Stimulated activated CD4-positive, alpha-beta T cell treated with anti-CD3 and anti-CD28 coated beads, Interleukin-4, amount 100 ng/mL, for 1 hour (primary cell): ENCODE results near the gene MCC.

Experiments used
- DNase-seq: peaks from one replicate; pipeline ENCODE4 v3.0.0-alpha.2; 2020

Gene MCC

DNA sequence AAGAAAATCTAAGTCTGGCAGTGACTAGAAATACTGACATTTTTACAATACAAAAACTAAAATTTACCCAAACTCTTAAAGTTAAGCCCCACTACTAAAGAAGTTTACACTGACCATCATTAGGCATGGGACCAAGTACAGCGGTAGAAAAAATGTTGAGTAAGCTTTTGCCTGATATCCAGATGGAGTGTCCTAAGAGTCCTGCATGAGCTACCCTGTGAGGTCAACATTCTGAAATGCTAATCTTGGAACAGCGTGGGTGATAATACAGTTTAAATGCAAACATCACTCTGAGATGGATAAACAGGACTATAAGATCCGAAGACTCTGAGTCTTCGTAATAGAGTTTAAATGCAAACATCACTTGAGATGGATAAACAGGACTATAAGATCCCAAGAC lies 322.0 kb downstream of the MCC start:
- no peak for DNase-seq

DNA sequence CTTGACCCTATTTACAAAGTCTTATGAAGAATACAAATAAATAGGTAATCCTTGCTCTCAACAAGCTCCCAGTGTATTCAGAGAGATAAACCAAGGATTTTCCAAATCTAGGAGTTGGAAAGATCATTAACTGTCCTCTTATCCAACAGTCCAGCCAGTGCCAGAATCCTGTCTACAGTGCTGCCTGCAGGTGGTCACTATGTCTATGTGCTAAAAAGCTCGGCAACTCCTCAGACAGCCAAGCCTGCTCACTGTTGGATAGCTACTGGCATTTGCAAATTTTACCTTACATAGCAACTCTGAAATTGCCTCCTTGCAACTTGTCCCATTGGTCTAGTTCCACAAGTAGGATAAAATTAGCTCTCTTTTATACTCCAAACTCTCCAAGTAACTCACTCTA lies 324.2 kb downstream of the MCC start:
- DNase-seq: no peak

DNA sequence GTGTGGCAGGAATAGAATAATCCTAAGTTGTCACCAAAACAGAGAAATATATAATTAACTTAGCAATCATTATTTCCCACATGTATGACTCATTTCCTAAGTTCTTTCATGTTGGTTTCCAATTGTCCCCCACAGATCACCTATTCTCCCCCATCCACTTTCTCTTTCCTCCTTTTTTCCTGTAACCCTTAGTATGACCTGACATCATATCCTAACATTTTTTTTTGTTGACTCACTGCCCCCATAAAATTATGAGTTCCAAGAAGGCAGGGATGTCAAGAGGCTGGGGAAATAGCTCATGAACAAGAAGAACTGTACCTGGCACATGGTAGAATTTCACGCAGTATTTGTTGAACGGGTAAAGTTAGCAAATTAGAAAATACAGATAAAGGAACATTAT lies 324.9 kb downstream of the MCC start:
- no peak for DNase-seq

DNA sequence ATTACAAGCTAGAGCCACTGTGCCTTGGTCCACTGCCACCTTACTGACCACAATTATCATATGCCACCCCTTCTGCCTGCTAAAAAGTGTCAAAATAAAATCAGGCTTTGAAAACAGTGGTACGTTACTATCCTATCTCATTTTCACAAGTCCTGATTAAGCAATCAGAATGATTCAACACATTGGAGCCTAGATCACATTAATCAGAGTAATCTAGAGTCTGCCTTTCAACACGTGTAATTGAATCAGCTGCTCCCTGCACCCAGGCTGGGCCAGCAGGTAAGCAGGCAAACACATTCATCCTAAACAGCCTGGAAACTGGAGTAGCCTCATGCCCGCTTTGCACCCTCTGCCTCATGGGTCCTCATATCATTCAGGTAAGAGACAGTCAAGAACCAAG lies 325.5 kb downstream of the MCC start:
- DNase-seq: no peak

DNA sequence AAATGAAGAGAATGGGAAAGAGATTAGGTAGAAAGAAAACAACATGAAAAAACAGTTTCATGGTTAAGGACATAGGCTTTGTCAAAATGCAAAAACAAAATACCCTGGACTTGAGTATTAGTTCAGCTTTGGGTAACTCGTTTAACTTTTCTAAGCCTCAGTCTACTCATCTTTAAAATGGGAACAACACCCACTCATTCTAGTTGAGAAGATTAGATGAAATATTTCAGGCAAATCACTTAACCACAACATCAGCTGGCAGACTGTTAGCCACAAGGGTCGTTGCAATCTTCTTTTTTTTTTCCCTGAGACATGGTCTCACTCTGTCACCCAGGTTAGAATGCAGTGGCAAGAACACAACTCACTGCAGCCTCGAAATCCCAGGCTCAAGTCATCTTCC lies 326.0 kb downstream of the MCC start:
- DNase-seq: no peak

DNA sequence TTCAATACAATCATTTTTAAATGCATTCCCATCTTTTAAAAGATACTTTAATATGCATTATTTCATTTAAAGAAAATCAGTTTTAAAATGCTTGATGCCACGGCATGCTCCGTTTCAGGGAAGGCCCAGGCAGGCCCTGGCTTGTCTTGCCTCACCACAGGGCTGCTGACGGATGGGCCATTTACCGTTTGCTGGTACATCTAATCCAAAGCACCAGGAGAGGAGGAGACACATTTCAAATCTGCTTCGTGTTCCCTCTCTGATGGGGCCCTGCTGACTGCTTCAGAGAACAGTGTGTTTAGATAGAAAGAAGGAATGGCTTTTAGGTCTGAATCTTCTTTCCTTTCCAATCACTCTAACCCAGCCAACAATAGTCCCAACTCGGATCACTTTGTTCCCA lies 326.4 kb downstream of the MCC start:
- no peak for DNase-seq

DNA sequence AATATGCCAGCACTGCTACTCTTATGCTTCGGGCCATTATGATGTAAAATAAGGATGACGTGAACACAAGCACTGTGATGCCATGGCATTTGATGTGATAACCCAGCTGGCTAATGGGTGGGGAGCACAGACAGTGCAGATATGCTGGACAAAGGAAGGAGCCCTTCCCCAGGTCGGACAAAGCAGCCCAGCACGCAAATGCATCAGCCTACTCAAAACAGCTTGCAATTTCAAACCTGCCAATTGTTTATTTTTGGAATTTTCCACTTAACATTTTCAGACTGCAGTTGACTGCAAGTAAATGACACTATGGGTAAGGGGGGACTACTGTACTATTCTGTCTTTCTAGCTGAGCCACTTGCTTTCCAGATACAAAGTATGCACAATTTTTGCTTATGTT lies 330.4 kb downstream of the MCC start:
- no peak for DNase-seq

DNA sequence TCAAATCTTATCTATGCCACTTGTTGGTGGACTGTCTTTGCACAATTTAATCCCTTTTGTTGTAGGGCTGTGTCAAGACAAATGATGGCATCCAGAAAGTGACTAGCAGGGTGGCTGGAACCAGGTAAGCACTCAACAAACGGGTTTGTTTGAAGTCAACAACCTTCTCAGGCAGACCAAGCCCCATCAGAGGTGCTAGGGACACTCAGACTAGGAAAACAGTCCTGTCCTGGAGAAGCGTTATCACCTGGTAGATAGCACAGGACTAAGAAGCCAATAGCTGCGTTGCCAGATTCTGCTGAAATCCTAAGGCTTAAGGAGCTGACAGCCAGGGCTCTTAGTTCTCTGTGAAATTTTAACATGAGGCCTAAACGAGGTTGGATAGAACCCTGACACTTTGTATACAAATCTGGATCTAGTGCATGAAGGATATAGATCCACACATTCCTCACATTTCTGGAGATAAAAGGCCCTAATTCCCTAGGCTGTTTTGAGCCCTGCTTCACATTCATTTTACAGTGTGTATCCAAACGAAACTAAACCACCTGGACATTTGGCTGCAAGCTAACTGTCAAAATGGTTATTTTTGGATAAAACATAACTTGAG lies 331.9 kb downstream of the MCC start:
- no peak for DNase-seq

DNA sequence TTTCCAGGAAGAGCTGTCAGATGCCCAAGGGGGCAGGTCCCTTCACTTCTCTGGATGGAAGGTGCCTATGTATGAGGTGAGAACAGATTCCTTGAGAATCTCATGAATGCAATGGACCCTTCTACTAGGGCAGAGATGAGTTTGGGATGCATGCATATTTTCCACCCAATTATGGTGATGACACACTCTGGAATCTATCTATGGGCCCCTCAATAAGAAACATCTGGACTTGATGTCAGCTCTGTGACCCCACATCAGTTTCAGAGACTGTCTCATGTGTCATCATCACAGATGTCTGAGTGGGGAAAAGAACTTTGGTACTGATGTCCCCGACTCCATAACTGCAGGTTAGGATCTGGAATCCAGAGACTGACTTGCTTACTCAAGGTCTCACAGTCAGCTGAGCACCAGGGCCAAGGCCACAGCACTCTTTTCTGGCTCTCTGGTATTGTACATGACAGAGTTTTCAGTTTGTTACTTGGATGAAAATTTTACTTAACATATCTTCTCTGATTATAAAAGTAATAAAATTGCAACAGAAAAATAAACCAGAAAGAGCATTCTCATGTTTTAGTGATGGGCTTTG lies 334.6 kb downstream of the MCC start:
- no peak for DNase-seq

DNA sequence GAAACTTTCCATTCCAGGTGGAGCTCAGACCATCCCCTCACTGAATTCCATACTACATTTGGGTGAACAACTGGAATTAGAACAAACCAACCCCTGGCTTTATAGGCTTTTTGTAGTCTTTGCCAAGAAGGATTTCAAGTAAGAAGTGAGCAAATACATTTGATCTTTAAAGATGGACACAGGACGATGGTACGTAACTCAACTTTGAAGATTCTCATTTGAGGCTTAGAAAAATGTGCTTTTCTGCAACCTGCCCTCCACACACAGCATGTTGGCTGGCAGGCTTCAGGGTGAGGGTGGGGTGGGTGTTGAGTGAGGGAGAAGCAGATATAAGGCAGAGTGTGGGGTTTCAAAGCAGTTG lies 335.9 kb downstream of the MCC start:
- DNase-seq: no peak

DNA sequence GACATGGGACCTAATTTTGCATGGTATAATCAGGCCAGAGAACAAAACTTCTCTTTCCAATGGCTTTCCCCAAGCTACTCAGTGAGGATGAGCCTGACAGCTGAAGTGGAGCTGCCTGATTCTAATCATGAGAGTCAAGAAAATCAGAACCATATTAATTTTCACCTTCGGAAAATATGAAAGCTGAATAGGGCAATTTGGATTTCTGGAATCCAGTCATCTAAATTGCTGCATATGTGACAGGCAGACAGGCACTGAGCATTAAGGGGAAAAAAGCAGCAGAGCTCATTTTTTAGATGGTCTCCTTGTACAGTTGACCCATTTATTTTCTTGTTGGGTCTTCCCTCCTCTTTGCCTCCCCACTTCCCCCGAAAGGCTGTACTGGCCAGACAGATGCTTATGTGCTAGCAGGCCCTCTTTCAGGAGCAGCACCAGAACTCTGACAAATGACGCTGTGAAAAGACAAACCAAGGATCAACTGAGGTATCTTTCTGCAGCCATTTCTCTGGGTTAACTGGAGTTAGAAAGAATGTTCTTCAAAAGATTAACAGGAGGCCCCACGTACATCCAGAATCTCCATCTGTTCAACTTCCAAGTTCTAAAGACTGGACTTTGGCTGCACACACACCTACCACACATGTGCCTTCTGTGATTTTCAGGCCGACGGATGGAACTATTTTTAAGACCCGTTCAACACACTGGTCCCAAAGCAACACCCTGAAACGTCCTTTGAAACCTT lies 336.4 kb downstream of the MCC start:
- DNase-seq: no peak

DNA sequence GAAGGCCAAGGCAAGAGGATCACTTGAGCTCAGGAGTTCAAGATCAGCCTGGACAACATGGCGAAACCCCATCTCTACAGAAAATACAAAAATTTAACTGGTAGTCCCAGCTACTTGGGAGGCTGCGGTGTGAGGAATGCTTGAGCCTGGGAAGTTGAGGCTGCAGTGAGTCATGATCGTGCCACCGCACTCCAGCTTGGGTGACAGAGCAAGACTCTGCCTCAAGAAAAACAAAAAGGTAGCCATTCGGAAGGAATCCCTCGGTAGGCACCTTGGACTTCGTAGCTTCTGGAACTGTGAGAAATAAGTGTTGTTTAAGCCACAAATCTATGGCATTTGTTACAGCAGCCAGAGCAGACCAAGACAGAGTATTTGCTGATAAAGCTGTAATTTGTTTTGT lies 337.4 kb downstream of the MCC start:
- no peak for DNase-seq

DNA sequence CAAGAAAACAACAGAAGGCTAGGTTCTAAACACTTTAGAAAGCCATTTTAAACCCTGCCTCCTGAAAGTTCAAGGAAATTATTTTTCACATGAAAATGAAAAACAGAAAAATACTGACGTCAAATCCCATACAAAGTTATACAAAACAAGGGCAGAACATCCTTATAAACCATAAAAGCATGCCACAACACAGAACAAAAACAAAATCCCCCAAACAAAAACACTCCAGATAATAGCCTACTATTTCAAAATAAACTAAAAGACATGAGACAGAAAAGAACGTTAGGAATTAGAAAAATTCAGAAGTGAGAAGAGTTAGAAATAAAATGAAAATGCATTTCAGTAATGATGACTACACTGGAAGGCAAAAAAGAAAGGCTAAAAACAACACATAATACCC lies 338.0 kb downstream of the MCC start:
- no peak for DNase-seq

DNA sequence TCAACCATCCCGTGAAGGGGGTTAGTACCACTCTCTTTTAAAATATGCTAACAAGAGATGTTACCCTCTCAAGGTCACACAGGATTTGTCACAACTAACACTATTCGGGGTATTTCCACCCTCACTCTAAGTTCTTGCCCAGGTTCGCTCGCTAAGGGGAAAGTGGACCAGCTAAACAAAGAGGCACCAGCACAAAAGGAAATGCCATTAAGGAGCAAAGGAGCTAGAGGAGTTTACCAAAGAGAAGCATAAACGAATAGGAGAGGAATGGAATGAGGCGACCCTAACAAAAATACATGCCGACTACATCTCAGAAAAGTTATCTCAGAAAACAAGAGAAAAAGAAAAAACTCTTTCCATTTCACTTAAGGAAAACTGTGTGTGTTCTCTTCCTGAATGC lies 340.7 kb downstream of the MCC start:
- DNase-seq: no peak

DNA sequence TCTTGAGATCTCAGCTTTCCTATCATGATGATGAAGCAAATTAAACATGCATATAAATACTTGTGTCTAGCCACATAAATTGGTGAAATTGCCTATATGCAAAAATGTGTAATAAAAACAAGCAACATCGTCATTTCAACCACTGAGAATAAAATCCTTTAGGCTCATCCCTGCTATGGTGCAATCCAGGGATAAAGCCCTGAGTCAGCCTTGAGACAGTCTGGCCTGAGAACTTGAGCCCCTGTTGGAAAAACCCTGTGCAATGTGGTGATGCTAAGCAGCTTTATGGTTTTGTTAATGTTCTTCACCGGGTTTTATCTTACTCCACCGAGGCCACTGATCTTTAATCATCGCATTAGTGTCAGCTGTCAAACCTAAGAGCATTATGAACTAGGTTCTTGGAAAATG lies 341.1 kb downstream of the MCC start:
- DNase-seq: no peak

DNA sequence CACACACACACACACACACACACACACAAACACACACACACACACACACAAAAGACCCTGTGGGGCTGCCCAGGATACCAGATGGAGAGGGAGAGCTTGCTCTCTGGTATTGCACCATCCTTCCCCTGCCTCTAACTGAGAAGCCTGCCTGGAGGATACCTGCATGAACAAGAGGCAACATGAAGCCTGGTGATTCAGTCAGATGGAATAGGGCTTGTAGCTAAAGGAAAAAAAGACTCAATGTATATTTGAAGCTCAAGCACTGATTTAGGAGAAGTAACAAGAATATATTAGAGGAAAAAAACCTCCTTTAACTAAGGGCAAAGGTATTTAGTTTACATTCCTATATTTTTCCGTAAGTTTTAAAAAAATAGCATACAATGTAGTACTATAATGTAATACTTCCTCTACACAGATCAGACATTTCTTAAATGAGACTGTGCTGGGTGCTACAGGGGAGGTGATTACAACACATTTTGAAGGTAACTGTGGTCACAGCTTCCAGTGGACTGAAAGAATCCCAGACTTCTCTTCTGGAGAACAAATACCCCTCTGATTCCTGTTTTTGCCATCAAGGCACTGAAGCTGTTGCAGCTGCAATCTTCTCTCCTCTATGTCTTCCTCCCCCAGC lies 342.4 kb downstream of the MCC start:
- DNase-seq: no peak

DNA sequence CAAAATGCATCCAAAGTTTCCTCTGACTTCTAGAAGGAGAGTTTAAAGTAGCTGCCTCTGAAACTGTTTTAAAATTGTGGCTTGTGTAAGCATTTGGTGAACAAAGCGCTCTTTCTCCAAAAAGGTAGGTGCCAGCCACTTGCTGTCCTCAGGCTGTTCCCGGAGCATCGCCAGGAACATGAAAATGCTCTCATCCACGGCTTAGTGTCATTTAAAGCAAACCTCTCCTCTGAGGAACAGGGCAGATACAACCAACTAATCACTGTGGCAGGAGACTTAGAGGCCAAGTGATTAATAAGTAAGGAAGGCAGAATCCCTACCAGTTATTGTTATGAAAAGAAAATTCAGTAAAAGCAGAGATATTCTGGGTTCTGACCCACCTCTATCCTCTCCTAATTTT lies 346.1 kb downstream of the MCC start:
- DNase-seq: no peak

DNA sequence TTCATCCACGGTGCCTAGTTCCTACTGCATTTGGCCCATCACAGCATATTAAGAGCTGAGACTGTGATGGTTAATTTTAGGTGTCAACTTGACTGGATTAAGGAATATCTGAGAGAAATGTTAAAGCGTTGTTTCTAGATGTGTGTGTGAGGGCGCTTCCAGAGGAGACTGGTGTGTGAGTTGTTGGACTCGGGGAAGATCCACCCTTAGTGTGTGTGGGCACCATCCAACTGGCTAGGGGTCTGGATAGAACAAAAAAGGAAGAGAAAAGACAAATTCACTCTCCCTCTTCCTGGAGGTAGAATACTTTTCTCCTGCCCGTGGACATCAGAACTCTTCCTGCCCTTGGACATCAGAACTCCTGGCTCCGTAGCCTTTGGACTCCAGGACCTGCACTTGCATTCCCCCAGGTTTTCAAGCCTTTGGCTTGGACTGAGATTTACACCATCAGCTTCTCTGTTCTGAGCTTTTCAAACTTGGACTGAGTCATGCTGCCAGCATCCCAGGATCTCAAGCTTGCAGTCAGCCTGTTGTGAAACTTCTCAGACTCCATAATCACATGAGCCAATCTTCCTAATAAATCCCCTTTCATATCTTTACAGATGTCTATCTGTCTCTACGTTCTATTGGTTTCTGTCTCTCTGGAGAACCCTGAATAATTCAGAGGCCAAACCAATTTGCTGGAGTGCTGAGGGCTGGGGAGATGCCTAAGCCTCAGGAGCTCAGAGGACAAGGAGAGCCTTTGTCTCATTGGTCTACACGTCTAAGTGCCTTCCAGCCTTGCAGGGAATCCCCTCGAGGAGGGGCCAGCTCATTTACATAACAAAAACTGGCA lies 347.2 kb downstream of the MCC start:
- DNase-seq: no peak

DNA sequence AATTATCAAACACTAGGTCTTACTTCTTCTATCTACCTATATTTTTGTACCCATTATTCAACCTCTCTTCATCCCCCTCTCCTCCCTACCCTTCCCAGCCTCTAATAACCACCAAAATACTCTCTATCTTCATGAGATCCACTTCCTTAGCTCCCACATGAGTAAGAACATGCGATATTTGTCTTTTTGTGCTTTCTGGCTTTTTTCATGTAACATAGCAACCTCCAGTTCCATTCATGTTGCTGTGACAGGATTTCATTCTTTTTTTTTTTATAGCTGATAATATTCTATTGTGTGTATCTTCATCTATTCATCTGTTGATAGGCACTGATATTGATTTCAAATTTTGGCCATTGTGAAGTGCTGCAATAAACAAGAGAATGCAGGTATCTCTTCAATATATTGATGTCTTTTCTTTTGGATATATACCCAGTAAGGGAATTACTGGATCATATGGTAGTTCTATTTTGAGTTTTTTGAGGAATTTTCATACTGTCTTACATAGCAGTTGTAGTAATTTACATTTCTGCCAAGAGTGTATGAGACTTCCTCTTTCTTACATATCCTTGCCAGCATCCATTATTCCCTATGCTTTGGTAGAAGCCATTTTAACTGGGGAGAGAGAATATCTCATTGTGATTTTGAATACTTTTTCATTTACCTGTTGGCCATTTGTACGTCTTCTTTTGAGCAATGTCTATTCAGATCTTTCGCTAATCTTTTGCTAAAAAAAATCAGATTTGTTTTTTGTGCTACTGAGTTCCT lies 354.9 kb downstream of the MCC start:
- no peak for DNase-seq

DNA sequence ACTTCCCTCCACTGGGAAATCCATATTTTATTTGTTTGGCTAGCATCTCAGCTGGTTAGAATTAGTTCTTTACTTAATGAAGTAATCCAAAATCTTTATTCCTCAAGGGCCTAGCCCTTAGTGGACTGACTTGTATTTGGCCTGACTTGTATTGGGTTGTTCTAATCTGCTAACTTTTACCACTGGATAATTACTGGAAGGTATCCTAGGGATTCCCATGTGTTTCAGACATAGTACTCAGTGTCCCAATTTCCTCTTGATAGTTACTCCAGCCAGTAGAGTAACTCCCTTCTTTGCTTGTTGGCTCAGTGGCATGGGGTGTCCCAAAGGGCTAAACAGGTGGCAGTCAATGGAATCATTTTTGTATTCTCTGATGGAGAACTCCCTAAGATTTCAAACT lies 355.7 kb downstream of the MCC start:
- DNase-seq: no peak

DNA sequence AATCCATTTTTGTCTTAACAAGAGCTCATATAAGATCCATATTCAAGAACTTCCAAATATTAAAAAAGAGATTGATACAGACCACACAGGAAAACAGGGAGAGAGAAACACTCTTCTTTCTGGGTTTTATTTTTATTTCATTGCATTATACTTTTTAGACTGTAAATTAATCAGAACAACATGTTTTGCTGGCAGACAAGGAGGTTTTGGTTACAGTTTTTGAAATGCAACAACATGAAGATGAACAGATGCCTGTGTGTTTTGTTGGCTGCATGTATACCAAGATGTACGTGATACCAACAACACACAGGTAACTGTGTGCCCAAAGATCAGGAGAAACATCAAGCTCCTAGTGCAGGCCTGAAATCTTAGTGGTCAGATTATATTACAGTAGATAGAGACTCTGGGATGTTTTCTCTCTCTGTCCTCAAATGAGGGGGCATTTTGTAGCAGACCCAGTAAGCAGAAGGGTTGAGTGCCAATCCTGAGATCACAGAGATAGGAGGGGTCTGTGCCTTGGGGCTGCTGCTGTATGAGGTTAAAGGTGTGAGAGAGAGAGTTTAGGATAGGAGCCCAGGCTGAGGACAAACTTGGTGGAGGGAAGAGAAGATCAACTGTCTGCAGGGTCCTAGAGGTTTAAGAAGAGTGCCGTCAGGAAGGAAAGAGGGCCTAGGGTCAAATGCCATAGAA lies 359.5 kb downstream of the MCC start:
- DNase-seq: no peak

DNA sequence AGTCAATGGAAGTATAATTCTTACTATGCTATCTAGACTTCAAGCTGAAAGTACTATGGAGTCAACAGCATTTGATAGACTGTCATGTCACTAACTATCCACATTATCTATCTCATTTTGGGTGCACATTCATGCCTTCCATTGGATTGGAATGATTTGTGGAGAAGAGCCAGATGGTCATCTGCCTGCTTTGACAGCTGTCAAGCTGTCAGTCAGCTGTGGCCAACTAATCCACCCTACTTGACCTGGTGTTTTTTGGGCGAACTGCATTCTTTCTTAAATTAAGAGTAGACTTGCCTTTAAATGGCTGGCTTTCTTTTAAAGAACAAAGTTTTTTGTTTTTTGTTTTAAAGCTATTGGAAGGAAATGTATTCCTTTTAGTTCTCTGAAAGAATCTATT lies 360.2 kb downstream of the MCC start:
- no peak for DNase-seq
